Measurements from ENCODE around the gene SSBP2. TPM values are rescaled to one million over a fixed set of nuclear protein-coding genes. Genes with fewer than 3 reads are reported as not detected.

Gene SSBP2
- total RNA-seq, 1 donor from 2014 or later: 146 TPM

DNA sequence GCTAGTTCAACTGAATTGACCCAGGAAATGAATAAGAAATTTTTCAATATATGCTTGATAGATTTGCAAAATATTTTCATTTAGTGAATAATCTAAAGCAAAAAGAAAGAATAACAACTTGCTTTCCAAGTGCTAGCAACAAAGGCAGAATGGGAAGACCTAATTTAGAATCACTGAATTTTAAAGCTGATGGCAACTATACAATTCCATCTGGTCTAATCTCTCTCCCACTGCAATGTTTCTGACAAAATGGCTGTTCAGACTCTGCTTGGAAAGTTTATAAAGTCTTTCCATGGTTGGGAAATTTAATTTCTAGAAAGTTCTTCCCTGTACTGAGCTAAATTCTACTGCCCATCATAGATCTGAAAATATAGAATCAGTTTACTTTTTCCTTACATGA lies 281.2 kb downstream of the SSBP2 start:
- H3K36me3 Mint-ChIP-seq (ENCODE audit: unreplicated experiment): peaks cover 10% of the 10 kb centered on the region
- H3K9me3 Mint-ChIP-seq (ENCODE audit: unreplicated experiment): no peaks in the 10 kb centered on the region
- no peak for DNase-seq
- H3K4me1 Mint-ChIP-seq (ENCODE audit: low read depth, unreplicated experiment): no peaks in the 10 kb centered on the region
- TF ChIP-seq, protein P1, sequence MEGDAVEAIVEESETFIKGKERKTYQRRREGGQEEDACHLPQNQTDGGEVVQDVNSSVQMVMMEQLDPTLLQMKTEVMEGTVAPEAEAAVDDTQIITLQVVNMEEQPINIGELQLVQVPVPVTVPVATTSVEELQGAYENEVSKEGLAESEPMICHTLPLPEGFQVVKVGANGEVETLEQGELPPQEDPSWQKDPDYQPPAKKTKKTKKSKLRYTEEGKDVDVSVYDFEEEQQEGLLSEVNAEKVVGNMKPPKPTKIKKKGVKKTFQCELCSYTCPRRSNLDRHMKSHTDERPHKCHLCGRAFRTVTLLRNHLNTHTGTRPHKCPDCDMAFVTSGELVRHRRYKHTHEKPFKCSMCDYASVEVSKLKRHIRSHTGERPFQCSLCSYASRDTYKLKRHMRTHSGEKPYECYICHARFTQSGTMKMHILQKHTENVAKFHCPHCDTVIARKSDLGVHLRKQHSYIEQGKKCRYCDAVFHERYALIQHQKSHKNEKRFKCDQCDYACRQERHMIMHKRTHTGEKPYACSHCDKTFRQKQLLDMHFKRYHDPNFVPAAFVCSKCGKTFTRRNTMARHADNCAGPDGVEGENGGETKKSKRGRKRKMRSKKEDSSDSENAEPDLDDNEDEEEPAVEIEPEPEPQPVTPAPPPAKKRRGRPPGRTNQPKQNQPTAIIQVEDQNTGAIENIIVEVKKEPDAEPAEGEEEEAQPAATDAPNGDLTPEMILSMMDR (IDR thresholded peaks at IDR 0.05; ENCODE audit: partially characterized antibody, unreplicated experiment): no peak
- no peaks in the 10 kb centered on the region for H3K27me3 Mint-ChIP-seq (ENCODE audit: unreplicated experiment)
- no peak overlapping the region for H3K27ac Mint-ChIP-seq (ENCODE audit: unreplicated experiment)
- H3K4me3 Mint-ChIP-seq (ENCODE audit: unreplicated experiment): no peak overlapping the region

DNA sequence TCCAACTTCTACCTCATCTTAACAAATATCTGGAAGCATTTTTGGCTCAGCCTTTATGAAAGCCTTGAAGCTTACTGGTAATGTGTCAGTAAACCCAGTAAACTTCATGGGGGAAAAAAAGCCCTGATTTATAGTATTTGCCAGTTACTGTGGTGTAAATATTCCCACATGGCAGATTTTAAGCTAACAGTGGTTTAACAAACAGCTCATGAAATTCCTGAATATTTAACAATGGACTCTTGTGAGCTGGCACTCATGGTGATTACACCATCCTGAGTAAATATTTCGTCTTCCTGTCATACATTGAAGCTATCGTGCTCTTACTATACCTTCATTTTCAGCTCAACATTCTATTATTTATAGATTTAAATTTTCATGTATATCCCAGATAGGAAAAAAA lies 300.0 kb downstream of the SSBP2 start:
- peak overlapping the region; percentile 95 for H3K27ac Mint-ChIP-seq (ENCODE audit: unreplicated experiment)
- peaks cover 22% of the 10 kb centered on the region for H3K9me3 Mint-ChIP-seq (ENCODE audit: unreplicated experiment)
- H3K36me3 Mint-ChIP-seq (ENCODE audit: unreplicated experiment): peaks cover 5% of the 10 kb centered on the region
- no peak overlapping the region for H3K4me3 Mint-ChIP-seq (ENCODE audit: unreplicated experiment)
- peaks cover 13% of the 10 kb centered on the region for H3K27me3 Mint-ChIP-seq (ENCODE audit: unreplicated experiment)
- TF ChIP-seq, protein P1 (IDR thresholded peaks at IDR 0.05; ENCODE audit: partially characterized antibody, unreplicated experiment): no peak
- peaks cover 25% of the 10 kb centered on the region for H3K4me1 Mint-ChIP-seq (ENCODE audit: low read depth, unreplicated experiment)
- DNase-seq: no peak

DNA sequence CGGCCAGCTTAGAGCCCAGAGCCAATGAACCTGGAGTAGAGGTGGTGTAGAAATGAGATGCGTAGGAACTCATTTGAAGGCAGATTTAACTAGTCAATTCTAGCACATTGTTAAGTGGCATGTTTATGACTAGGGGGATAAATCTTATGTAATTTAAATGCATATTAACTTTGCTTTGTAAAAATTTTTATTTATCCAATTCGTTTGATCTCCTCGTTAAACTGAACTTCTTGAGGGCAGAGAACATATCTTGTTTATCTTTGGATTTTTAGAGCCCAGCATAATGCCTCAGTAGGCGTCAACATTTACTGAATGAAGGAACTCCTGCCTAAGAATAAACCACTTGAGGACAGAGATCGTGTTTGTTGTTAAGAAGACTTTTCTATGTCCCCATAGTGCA lies 315.9 kb downstream of the SSBP2 start:
- H3K27me3 Mint-ChIP-seq (ENCODE audit: unreplicated experiment): no peaks in the 10 kb centered on the region
- TF ChIP-seq, protein P1 (IDR thresholded peaks at IDR 0.05; ENCODE audit: partially characterized antibody, unreplicated experiment): no peak
- DNase-seq: no peak
- H3K9me3 Mint-ChIP-seq (ENCODE audit: unreplicated experiment): peaks cover 3% of the 10 kb centered on the region
- H3K27ac Mint-ChIP-seq (ENCODE audit: unreplicated experiment): peak overlapping the region; percentile 52
- peaks cover 13% of the 10 kb centered on the region for H3K4me1 Mint-ChIP-seq (ENCODE audit: low read depth, unreplicated experiment)
- H3K4me3 Mint-ChIP-seq (ENCODE audit: unreplicated experiment): no peak overlapping the region
- H3K36me3 Mint-ChIP-seq (ENCODE audit: unreplicated experiment): peaks cover 4% of the 10 kb centered on the region

DNA sequence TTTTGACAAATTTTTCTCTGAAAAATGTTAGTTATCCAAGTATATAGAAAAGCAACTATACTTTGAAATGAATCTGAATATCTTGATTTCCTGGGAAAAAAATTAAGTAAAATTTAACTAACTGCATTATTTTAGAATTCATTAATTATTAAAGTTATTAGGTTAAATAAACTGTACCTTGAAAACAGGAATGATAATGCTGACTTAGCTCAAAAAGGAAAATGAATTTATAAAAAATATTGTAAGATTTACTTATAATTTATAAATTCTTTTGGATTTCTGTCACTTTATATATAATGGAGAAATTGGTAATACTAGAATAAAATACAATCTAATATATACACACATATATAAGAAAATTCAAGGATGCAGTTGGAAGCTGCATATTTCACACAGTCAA lies 320.9 kb downstream of the SSBP2 start:
- TF ChIP-seq, protein P1 (IDR thresholded peaks at IDR 0.05; ENCODE audit: partially characterized antibody, unreplicated experiment): no peak
- no peak for DNase-seq
- Mint-ChIP-seq H3K36me3 (ENCODE audit: unreplicated experiment) (no peaks in the 10 kb centered on the region), H3K9me3 (ENCODE audit: unreplicated experiment) (peaks cover 3% of the 10 kb centered on the region), H3K27ac (ENCODE audit: unreplicated experiment) (no peak overlapping the region), H3K4me3 (ENCODE audit: unreplicated experiment) (no peak overlapping the region), H3K27me3 (ENCODE audit: unreplicated experiment) (no peaks in the 10 kb centered on the region), H3K4me1 (ENCODE audit: low read depth, unreplicated experiment) (peaks cover 42% of the 10 kb centered on the region)

DNA sequence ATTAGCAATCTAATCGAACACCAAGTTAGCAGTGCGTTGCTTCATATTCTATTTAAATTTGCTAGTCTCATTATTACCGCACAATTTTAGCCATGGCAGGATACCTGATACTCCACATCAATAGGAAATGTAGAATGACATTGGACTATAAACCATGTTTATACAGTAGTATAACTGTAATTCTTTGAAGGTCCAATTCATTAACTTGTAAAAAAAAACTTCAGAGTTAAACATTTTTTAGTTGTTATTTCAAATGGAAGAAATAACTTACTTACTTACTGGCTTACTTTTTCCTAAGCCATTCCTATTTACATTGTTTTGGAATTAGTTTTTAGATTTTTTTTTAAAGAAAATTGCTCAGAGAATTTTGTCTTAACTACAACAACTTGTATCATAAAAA lies 321.5 kb downstream of the SSBP2 start:
- Mint-ChIP-seq H3K9me3 (ENCODE audit: unreplicated experiment) (no peaks in the 10 kb centered on the region), H3K27me3 (ENCODE audit: unreplicated experiment) (no peaks in the 10 kb centered on the region), H3K4me3 (ENCODE audit: unreplicated experiment) (no peak overlapping the region), H3K4me1 (ENCODE audit: low read depth, unreplicated experiment) (peaks cover 44% of the 10 kb centered on the region), H3K27ac (ENCODE audit: unreplicated experiment) (no peak overlapping the region), H3K36me3 (ENCODE audit: unreplicated experiment) (no peaks in the 10 kb centered on the region)
- TF ChIP-seq, protein P1 (IDR thresholded peaks at IDR 0.05; ENCODE audit: partially characterized antibody, unreplicated experiment): no peak
- DNase-seq: no peak
